ENCODE results near the gene NCOA1.
"Not testable (repeated sequence)": the region's sequence is repeated elsewhere in the genome, so short reads cannot be mapped to it uniquely, and the experiment has no call there.

The NCOA1 gene

DNA sequence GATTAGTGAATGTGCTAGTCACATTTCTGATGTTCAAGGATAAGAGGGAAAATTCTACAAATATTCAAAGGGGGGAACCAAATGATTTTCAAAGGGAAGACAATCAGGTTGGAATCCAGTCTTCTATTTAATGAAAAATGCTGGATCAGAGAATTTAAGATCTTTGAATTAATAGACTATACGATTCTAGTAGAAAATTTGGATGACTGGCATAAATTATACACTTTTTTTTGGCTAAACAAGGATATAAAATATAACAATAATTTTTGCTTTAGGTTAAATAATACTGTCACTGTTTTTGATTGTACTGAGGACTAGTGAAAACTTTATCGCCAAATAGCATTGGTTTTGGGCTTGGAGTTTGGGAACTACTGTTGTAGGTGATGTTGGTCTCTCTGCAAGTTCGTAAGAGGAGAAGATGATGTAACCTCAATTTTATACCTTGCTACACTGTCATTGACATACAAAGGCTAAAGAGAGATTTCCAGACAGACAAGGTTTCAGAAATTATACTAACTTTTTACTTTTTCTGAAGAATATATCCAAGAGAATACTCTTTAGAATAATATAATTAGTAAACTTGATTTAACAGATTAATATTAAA is 51.3 kb downstream of the NCOA1 start:
- no peak for DNase-seq

DNA sequence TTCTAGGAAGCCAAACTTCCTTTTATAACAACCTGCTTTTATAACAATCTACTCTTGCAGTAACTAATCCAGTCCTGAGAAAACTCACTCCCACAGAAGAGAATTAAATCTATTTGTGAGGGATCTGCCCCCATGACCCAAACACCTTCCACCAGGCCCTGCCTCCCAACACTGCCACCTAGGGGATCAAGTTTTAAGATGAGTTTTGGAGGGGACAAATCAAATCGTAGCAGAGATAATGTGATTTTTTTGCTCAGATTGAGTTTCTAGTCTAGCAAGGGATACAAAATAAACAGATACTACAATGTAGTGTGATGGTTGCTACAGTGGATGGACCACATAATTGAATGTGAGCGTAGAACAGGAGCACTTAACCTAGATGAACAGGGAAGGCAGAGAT is 52.2 kb downstream of the NCOA1 start:
- no peak for DNase-seq

- DNase-seq: no peak
These were observed 53.5 kb downstream of the NCOA1 start for GRCh38 chr2:24544456-24545115.

- no peak for DNase-seq
These were observed 55.6 kb downstream of the NCOA1 start for GRCh38 chr2:24546669-24547068.

DNA sequence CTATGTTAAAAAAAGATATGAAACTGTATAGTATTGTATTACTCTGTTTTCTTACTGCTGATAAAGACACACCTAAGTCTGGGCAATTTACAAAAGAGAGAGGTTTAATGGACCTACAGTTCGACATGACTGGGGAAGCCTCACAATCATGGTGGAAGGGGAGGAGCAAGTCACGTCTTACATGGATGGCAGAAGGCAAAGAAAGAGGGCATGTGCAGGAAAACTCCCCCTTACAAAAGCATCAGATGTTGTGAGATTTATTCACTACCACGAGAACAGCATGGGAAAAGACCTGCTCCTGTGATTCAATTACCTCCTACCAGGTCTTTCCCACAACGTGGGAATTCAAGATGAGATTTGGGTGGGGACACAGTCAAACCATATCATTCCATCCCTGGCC is 57.0 kb downstream of the NCOA1 start:
- DNase-seq: no peak

DNA sequence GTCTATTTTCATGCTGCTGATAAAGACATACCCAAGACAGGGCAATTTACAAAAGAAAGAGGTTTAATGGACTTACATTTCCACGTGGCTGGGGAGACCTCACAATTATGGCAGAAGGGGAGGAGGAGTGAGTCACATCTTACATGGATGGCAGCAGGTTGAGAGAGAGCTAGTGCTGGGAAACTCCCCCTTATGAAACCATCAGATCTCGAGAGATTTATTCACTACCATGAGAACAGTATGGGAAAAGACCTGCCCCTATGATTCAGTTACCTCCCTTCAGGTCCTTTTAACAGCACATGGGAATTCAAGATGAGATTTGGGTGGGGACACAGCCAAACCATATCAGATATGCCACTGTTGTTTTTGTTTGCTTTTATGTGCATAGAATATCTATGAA is 59.2 kb downstream of the NCOA1 start:
- not testable (repeated sequence) for DNase-seq

DNA sequence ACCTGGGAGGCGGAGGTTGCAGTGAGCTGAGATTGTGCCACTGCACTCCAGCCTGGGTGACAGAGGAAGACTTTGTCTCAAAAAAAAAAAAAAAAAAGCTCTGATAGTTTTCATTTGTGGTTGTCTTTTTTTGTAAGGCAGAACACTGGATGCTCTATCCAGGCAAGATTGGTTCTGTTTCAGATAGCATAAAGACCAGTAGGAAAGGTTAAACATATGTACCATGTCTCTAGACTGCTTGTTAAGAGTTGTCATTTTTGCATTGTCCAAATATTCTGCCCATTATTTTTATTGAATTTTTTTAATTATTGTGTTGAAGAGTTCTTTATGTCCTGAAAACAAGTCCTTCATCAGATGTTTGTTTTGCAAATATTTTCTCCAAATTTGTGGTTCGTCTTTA is 60.0 kb downstream of the NCOA1 start:
- DNase-seq: no peak

DNA sequence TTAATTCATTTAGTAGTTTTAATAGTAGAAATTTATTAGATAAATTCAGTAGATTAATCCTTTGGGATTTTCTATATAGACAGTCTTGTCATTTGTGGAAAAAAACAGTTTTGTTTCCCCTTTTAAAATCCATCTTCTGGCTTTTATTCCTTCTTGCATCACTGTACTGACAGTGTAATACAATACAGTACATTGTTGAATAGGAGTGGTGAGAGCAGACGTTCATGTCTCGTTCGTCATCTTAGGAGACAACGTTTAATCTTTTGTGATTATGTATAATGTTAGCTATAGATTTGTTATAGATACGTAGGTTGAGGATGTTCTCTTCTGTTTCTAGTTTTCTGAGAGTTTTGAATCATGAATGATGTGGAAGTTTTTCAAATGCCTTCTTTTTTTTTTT is 61.8 kb downstream of the NCOA1 start:
- no peak for DNase-seq

- no peak for DNase-seq
These were observed 67.9 kb downstream of the NCOA1 start for GRCh38 chr2:24558781-24559472.

DNA sequence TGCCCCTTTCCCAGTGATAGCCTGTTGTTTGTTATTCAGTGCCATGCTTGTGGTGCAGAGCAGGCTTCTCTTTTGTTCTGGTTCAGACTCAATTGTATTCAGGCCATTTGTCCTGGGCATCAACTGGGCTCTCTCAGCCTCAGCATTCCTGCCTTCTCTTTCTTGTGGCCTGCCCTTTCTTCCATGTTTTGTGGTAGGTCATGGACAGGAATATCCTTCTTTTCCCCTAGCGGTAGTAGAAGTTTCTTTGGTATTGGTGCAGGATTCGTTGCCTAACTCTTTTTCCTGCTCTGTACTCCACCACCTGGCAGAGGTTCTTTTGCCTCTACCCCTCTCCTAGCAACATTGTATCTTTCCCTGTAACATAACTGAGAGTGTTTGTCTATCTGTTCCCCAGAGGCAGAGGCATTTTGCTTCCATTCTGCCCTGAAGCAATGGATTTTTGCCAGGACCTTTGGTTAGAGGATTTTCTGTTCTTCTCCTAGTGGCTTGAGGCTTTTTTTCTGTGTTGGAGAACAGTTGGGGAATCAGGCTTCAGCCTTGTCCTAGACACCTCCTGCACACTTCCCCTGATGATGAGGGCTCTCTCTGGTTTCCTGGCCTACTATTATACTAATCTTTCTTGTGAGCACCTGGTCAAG is 68.5 kb downstream of the NCOA1 start:
- DNase-seq: no peak

- DNase-seq: no peak
These were observed 74.5 kb downstream of the NCOA1 start for GRCh38 chr2:24565537-24565936.

DNA sequence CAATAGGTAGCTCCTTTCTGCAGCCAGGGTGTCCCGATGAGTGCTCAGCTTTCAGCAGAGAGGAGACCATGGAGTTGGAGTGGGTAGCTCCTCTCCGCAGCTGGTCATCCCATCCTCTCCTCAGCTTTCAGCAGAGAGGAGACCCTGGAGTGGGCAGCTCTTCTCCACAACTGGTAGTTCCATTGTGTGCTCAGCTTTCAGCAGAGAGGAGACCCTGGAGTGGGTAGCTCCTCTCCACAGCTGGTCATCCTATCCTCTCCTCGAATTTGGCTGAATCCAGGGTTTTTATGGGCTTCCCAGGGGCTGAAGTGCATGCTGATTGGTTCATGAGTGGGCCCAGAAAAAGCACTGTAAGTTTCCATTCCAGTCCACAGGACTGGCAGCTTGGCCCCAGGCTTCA is 75.2 kb downstream of the NCOA1 start:
- no peak for DNase-seq

GRCh38 chr2:24566630-24567029 is 75.6 kb downstream of the NCOA1 start:
- DNase-seq: no peak

GRCh38 chr2:24568551-24568950 is 77.5 kb downstream of the NCOA1 start:
- DNase-seq: no peak

GRCh38 chr2:24569565-24569964 is 78.5 kb downstream of the NCOA1 start:
- not testable (repeated sequence) for DNase-seq

- DNase-seq: no peak
These were observed 79.2 kb downstream of the NCOA1 start for GRCh38 chr2:24570225-24570624.

DNA sequence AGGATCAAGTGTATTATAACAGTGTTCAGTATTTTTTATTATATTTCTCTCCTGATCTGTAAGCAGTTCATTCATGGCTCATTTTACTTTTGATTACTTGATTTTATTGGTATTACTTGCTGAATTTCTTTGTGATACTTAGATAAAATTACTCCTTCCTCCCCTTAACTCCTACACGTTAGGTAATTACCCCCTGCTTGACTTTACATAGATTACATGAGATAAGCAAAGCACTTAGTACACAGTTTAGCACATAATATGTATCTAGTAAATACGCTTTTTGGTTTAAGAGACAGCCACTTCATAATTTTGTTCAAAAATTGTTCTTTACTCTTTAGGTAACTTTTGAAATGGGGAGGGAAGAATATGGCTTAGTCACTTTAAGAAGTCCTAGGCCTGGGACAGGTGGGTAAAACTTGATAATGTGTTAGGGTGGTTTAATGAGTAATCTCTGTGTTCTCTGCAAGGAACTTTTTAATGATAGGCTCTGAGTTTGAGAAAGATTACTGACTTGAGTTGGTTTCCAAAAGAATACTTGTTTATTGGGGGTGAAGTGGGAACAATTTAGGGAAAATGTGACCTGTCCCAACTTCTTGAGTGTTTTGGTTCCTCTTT is 80.9 kb downstream of the NCOA1 start:
- DNase-seq: no peak

DNA sequence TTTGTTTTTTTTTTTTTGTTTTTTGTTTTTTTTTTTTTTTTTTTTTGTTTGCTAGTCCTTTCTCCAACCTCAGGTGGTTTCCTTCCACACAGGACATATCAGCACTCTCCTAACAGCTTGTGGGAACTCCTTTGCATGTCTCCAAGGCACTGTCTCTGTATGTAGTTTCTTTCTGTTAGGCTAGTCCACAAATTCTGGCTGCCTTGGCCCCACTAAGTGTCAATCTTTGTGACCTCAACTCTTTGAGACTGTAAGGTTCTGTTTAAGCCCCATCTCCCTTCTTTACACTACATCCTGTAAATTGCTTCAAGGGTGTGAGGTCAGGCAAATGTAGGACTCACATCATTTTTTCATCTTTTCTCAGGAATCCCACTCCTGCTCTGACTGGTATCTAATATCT is 85.1 kb downstream of the NCOA1 start:
- no peak for DNase-seq

GRCh38 chr2:24576617-24577016 is 85.6 kb downstream of the NCOA1 start:
- DNase-seq: no peak

- DNase-seq: no peak
These were observed 86.4 kb downstream of the NCOA1 start for GRCh38 chr2:24577481-24577880.

- no peak for DNase-seq
These were observed 88.2 kb downstream of the NCOA1 start for GRCh38 chr2:24579053-24579803.

GRCh38 chr2:24580561-24580960 is 89.5 kb downstream of the NCOA1 start:
- no peak for DNase-seq

DNA sequence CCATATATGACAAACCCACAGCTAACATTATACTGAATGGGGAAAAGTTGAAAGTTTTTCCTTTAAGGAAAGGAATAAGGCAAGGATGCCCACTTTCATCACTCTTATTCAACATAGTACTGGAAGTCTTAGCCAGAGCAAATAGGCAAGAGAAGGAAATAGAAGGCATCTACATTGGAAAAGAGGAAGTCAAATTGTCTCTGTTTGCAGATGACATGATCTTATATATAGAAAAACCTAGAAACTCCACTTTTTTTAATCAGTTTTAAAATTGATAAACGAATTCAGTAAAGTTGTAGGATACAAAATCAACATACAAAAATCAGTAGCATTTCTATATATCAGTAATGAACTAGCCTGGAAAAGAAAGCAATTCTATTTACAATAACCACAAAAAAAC is 90.9 kb downstream of the NCOA1 start:
- not testable (repeated sequence) for DNase-seq

Data from NCI-H510A treated with DMSO at 0.1 percent for 48 hours (cell line).